Dermis microvascular lymphatic vessel endothelial cell (primary cell): Measurements from ENCODE around the gene TMEM91. TPM values are rescaled to one million over a fixed set of nuclear protein-coding genes. Genes with fewer than 3 reads are reported as not detected.
"Not testable (repeated sequence)": the region's sequence is repeated elsewhere in the genome, so short reads cannot be mapped to it uniquely, and the experiment has no call there.

ENCODE experiments used
- DNase-seq, 2 donors: peaks; one replicate each; pipeline versions ENCODE4 v3.0.0 to v3.0.0-alpha.2; 2010; ENCODE audit warnings: low read depth in 2 of 2
- total RNA-seq: library from RNA; depleted of rRNA; stranded (reverse); fragments of >200 nt; gene quantifications from 2 replicates; pipeline ENCODE4 v1.2.1, GENCODE V29; 2014

The TMEM91 gene
- total RNA-seq = 2.5 and 3.9 TPM in 2 replicates

GRCh38 chr19:41376241-41376997, at the start of gene TMEM91:
TSS of gene TMEM91 (plus strand) at chr19:41376533. CDS start at chr19:41378310, 1,777 bp downstream.
- peak in 1 of 2 donors; percentile 18 for DNase-seq

GRCh38 chr19:41327076-41327575, 49.2 kb upstream of the TMEM91 start:
- peak in 1 of 2 donors; percentile 69 for DNase-seq

GRCh38 chr19:41327576-41328156, 48.7 kb upstream of the TMEM91 start:
- peak; percentile 74 to 94 for DNase-seq

GRCh38 chr19:41328157-41328841, 48.0 kb upstream of the TMEM91 start:
- DNase-seq = peak in 1 of 2 donors; percentile 56

GRCh38 chr19:41328842-41329225, 47.5 kb upstream of the TMEM91 start:
- DNase-seq = no peak

- DNase-seq = no peak
Measured at GRCh38 chr19:41330481-41330880, 45.9 kb upstream of the TMEM91 start.

- no peak for DNase-seq
Measured at GRCh38 chr19:41330946-41331678, 45.2 kb upstream of the TMEM91 start.

GRCh38 chr19:41332000-41332399, 44.3 kb upstream of the TMEM91 start:
- no peak for DNase-seq

GRCh38 chr19:41332468-41332867, 43.9 kb upstream of the TMEM91 start:
- DNase-seq = no peak

GRCh38 chr19:41334793-41335192, 41.5 kb upstream of the TMEM91 start:
- DNase-seq = peak in 1 of 2 donors; percentile 47

- no peak for DNase-seq
Measured at GRCh38 chr19:41335467-41335866, 40.9 kb upstream of the TMEM91 start.

- DNase-seq = no peak
Measured at GRCh38 chr19:41339936-41340335, 36.4 kb upstream of the TMEM91 start.

GRCh38 chr19:41341669-41342490, 34.5 kb upstream of the TMEM91 start:
- DNase-seq = no peak

GRCh38 chr19:41344162-41344561, 32.2 kb upstream of the TMEM91 start:
- no peak for DNase-seq

- not testable (repeated sequence) for DNase-seq
Measured at GRCh38 chr19:41346916-41347315, 29.4 kb upstream of the TMEM91 start.

GRCh38 chr19:41350735-41351338, 25.5 kb upstream of the TMEM91 start:
- DNase-seq = peak in 1 of 2 donors; percentile 50

GRCh38 chr19:41351339-41352245, 24.7 kb upstream of the TMEM91 start:
- peak in 1 of 2 donors; percentile 85 for DNase-seq

GRCh38 chr19:41352279-41352608, 24.1 kb upstream of the TMEM91 start:
- DNase-seq = no peak
